Measurements from ENCODE around the gene CWF19L2. TPM values are rescaled to one million over a fixed set of nuclear protein-coding genes. Genes with fewer than 3 reads are reported as not detected.
"Not testable (repeated sequence)": the region's sequence is repeated elsewhere in the genome, so short reads cannot be mapped to it uniquely, and the experiment has no call there.

The CWF19L2 gene
- total RNA-seq, 1 donor from 2014 or later = 10.3 TPM

GRCh38 chr11:107467696-107468095 lies 10.1 kb upstream of the CWF19L2 start:
- Mint-ChIP-seq H3K9me3 (ENCODE audit: unreplicated experiment) (peaks cover 8% of the 10 kb centered on the region), H3K36me3 (ENCODE audit: unreplicated experiment) (no peaks in the 10 kb centered on the region), H3K4me1 (ENCODE audit: unreplicated experiment) (no peaks in the 10 kb centered on the region), H3K4me3 (ENCODE audit: unreplicated experiment) (no peak overlapping the region), H3K27ac (ENCODE audit: unreplicated experiment) (no peak overlapping the region), H3K27me3 (ENCODE audit: unreplicated experiment) (peaks cover 42% of the 10 kb centered on the region)
- TF ChIP-seq, protein P1, sequence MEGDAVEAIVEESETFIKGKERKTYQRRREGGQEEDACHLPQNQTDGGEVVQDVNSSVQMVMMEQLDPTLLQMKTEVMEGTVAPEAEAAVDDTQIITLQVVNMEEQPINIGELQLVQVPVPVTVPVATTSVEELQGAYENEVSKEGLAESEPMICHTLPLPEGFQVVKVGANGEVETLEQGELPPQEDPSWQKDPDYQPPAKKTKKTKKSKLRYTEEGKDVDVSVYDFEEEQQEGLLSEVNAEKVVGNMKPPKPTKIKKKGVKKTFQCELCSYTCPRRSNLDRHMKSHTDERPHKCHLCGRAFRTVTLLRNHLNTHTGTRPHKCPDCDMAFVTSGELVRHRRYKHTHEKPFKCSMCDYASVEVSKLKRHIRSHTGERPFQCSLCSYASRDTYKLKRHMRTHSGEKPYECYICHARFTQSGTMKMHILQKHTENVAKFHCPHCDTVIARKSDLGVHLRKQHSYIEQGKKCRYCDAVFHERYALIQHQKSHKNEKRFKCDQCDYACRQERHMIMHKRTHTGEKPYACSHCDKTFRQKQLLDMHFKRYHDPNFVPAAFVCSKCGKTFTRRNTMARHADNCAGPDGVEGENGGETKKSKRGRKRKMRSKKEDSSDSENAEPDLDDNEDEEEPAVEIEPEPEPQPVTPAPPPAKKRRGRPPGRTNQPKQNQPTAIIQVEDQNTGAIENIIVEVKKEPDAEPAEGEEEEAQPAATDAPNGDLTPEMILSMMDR (IDR thresholded peaks at IDR 0.05) = no peak
- no peak for DNase-seq (ENCODE audit: extremely low spot score, unreplicated experiment)

DNA sequence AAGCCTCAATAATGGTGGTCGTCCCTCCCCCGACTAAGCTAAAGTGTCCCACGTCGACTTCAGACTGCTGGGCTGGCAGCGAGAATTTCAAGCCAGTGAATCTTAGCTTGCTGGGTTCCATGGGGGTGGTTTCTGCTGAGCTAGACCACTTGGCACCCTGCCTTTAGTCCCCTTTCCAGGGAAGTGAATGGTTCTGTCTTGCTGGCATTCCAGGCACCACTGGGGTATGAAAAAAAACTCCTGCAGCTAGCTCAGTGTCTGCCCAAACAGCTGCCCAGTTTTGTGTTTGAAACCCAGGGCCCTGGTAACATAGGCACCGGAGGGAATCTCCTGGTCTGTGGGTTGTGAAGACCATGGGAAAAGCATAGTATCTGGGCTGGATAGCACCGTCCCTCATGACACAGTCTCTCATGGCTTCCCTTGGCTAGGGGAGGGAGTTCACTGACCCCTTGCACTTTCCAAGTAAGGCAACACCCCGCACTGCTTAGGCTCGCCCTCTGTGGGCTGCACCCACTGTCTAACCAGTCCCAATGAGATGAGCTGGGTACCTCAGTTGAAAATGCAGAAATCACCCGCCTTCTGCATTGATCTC lies 8.7 kb upstream of the CWF19L2 start:
- H3K9me3 Mint-ChIP-seq (ENCODE audit: unreplicated experiment); DNase-seq (ENCODE audit: extremely low spot score, unreplicated experiment); H3K4me1 Mint-ChIP-seq (ENCODE audit: unreplicated experiment); H3K27ac Mint-ChIP-seq (ENCODE audit: unreplicated experiment); H3K36me3 Mint-ChIP-seq (ENCODE audit: unreplicated experiment); H3K4me3 Mint-ChIP-seq (ENCODE audit: unreplicated experiment): not testable (repeated sequence)
- peaks cover 44% of the 10 kb centered on the region for H3K27me3 Mint-ChIP-seq (ENCODE audit: unreplicated experiment)

DNA sequence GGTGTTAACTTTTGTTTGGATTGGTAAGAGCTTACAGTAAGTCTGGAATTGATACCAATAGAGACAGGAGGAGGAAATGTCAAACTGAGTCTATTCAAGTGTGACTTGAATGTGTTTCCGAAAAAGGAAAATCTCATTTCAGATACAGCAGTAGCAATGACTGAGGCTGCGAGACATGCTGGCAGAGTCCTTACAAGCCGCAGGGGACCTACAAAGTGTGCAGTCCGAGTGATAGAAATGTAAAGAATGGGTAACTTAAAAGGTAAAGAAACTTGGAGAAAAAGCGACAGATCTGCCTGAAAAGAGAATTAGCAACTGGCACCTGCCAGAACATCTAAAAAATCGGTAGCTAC lies 444 bp downstream of the CWF19L2 start:
- Mint-ChIP-seq H3K27me3 (ENCODE audit: unreplicated experiment) (peaks cover 6% of the 10 kb centered on the region), H3K27ac (ENCODE audit: unreplicated experiment) (peak overlapping the region; percentile 83), H3K4me1 (ENCODE audit: unreplicated experiment) (peaks cover 13% of the 10 kb centered on the region), H3K4me3 (ENCODE audit: unreplicated experiment) (peak overlapping the region; percentile 81), H3K36me3 (ENCODE audit: unreplicated experiment) (peaks cover 13% of the 10 kb centered on the region), H3K9me3 (ENCODE audit: unreplicated experiment) (no peaks in the 10 kb centered on the region)
- no peak for DNase-seq (ENCODE audit: extremely low spot score, unreplicated experiment)
- TF ChIP-seq, protein P1 (IDR thresholded peaks at IDR 0.05) = no peak

DNA sequence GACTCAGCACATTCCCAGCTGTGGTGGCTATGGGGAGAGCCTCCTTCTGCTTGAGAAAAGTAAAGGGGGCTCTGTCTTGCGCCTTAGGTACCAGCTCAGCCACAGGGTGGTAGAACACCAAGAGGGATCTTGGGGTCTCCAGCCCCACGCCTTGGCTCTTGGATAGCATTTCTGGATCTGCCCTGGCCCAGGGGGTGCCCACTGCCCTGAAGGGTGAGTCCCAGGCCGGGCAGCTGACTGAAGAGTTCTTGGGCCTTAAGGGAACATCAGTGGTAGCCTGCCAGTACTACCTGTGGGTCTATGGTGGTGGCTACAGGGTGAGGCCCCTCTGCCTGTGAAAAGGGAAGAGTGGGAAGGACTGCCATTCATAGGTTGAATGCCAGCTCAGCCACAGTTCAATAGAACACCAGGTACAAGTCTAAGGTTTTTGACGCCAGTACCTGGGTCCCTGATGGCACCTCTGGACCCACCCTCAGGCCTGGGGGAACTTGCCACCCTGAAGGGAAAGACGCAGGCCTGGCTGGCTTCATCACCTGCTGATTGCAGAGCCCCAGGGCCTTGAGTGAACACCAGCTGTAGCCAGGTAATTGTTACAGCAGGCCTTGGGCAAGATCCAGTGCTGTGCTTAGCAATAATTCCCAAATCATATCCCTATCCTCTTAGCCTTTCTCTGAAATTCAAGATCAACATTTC lies 3.9 kb downstream of the CWF19L2 start:
- Mint-ChIP-seq H3K27ac (ENCODE audit: unreplicated experiment) (no peak overlapping the region), H3K4me1 (ENCODE audit: unreplicated experiment) (peaks cover 13% of the 10 kb centered on the region), H3K27me3 (ENCODE audit: unreplicated experiment) (no peaks in the 10 kb centered on the region), H3K4me3 (ENCODE audit: unreplicated experiment) (no peak overlapping the region), H3K9me3 (ENCODE audit: unreplicated experiment) (no peaks in the 10 kb centered on the region), H3K36me3 (ENCODE audit: unreplicated experiment) (peaks cover 23% of the 10 kb centered on the region)
- TF ChIP-seq, protein P1 (IDR thresholded peaks at IDR 0.05) = no peak
- no peak for DNase-seq (ENCODE audit: extremely low spot score, unreplicated experiment)

DNA sequence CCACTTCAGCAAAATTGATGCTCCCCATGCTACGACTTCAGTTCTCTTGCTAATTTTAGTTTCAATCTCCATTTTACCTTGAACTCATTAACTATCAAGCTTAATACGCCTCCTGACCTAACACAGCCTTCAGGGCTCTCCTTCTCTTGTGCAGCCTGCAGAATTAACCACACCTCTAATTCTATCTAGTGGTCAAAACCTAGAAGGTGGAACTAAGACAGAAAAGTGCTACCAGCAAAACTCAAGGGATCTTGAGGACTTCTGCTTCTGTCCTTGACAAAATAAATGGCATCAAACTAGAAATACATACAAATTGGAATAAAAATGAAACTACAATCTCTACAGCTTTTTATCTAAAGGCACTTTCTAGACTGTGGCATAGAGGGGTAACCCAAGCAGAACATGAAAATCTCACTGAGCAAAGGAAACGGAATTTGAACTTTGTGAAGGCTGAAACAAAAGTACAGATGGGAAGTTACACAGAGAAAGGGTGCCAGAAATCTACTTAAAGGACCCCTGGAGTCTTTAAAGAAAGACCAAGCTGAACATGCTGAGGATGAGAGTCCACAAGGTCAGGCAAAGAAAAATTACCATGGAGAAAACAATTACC lies 10.7 kb downstream of the CWF19L2 start:
- no peak overlapping the region for H3K27ac Mint-ChIP-seq (ENCODE audit: unreplicated experiment)
- H3K27me3 Mint-ChIP-seq (ENCODE audit: unreplicated experiment) = no peaks in the 10 kb centered on the region
- no peak for DNase-seq (ENCODE audit: extremely low spot score, unreplicated experiment)
- no peaks in the 10 kb centered on the region for H3K9me3 Mint-ChIP-seq (ENCODE audit: unreplicated experiment)
- H3K4me1 Mint-ChIP-seq (ENCODE audit: unreplicated experiment) = no peaks in the 10 kb centered on the region
- no peak overlapping the region for H3K4me3 Mint-ChIP-seq (ENCODE audit: unreplicated experiment)
- TF ChIP-seq, protein P1 (IDR thresholded peaks at IDR 0.05) = no peak
- H3K36me3 Mint-ChIP-seq (ENCODE audit: unreplicated experiment) = peaks cover 35% of the 10 kb centered on the region
